Right atrium auricular region (tissue), 2 donors: ENCODE measurements around the gene TMTC3. TPM values are rescaled to one million over a fixed set of nuclear protein-coding genes. Genes with fewer than 3 reads are reported as not detected.
"Not testable (repeated sequence)": the region's sequence is repeated elsewhere in the genome, so short reads cannot be mapped to it uniquely, and the experiment has no call there.

Experiments used
- DNase-seq: peaks from one replicate; pipeline ENCODE4 v3.0.0-alpha.2; 2019; ENCODE audit warnings: low spot score
- H3K27ac ChIP-seq, 2 donors: fragments of 200-600 bp; sonication (generic); 1 replicate in 1 of 2; 2 replicates in 1 of 2; pipeline ENCODE4 v1.5.1; 2016 to 2019
- H3K27me3 ChIP-seq, 2 donors: fragments of 200-600 bp; sonication (generic); one replicate each; pipeline versions ENCODE4 v1.5.1 to v1.6.0; 2017 to 2019
- H3K36me3 ChIP-seq: fragments of 200-600 bp; sonication (generic); one replicate; pipeline ENCODE4 v1.5.1; 2016
- H3K4me1 ChIP-seq, 2 donors: fragments of 200-600 bp; sonication (generic); one replicate each; pipeline versions ENCODE4 v1.5.1 to v1.6.0; 2017 to 2019
- H3K4me3 ChIP-seq, 2 donors: fragments of 200-600 bp; sonication (generic); 1 replicate in 1 of 2; 2 replicates in 1 of 2; pipeline ENCODE4 v1.5.1; 2017 to 2019; ENCODE audit warnings: mild to moderate bottlenecking in 1 of 2, moderate library complexity in 1 of 2
- H3K9me3 ChIP-seq, 2 donors: fragments of 200-600 bp; sonication (generic); one replicate each; pipeline ENCODE4 v1.5.1; 2019
- CTCF ChIP-seq, 2 donors: fragments of 200-600 bp; sonication (generic); IDR thresholded peaks; one replicate each; pipeline ENCODE4 v1.5.1; 2019; ENCODE audit warnings: antibody characterized with exemption in 2 of 2
- total RNA-seq, 2 donors: library from RNA; depleted of rRNA; stranded (reverse); fragments of >200 nt; gene quantifications; one replicate each; pipeline ENCODE4 v1.1.0, GENCODE V29; 2016

Gene TMTC3
- total RNA-seq, 2 donors from 2014 or later = 9.9 to 11.8 TPM

- Histone ChIP-seq H3K36me3 (no peaks in the 10 kb centered on the region), H3K4me3 (no peak overlapping the region), H3K27ac (no peak overlapping the region), H3K4me1 (no peaks in the 10 kb centered on the region), H3K9me3 (no peaks in the 10 kb centered on the region), H3K27me3 (no peaks in the 10 kb centered on the region)
- TF ChIP-seq CTCF (IDR thresholded peaks at IDR 0.05) = no peak
- no peak for DNase-seq
Measured at GRCh38 chr12:88200029-88200428, 57.9 kb downstream of the TMTC3 start.

GRCh38 chr12:88202500-88202899 is 60.4 kb downstream of the TMTC3 start:
- no peaks in the 10 kb centered on the region for H3K4me1 ChIP-seq
- no peak overlapping the region for H3K4me3 ChIP-seq
- H3K9me3 ChIP-seq = no peaks in the 10 kb centered on the region
- no peaks in the 10 kb centered on the region for H3K27me3 ChIP-seq
- no peak overlapping the region for H3K27ac ChIP-seq
- DNase-seq = no peak
- TF ChIP-seq CTCF (IDR thresholded peaks at IDR 0.05) = no peak
- no peaks in the 10 kb centered on the region for H3K36me3 ChIP-seq

- DNase-seq = no peak
Measured at GRCh38 chr12:88206601-88207000, 64.5 kb downstream of the TMTC3 start.

DNA sequence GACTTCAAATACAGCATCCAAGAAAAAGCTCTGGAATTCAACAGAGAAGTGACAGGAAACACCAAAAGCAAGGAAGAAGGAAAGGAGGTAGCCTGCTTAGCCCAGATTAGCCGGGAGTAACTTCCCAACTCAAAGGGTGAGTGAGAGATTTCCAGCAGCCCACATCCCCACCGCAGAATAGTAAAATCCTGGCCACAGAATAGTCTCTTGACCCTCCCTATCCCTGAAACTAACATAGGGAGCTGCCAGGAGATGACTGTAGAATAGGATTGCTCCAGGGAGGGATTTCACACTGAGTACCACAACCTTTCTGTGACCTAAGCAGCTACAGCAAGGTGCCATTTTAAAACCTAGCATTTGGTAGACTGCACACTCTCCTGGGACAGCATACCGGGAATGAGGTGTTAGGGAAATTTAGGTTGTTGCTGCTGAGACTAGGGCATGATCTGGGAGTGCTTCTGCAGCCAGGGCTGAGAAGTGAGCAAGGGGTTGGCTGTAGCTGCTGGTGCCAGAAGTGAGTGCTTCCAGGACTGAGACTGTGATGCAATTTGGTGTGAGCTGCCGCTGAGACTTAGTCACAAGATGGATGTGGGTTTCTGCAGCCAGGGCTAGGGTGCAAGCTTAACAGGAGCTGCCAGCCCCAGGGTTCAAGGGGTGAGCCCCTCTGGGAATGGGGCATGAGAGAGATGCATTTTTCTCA is 66.0 kb downstream of the TMTC3 start:
- no peak for DNase-seq
- H3K9me3 ChIP-seq = peaks cover 0 to 33% of the 10 kb centered on the region in 2 donors
- no peak overlapping the region for H3K4me3 ChIP-seq
- no peak overlapping the region for H3K27ac ChIP-seq
- no peaks in the 10 kb centered on the region for H3K36me3 ChIP-seq
- H3K4me1 ChIP-seq = no peaks in the 10 kb centered on the region
- no peaks in the 10 kb centered on the region for H3K27me3 ChIP-seq
- TF ChIP-seq CTCF (IDR thresholded peaks at IDR 0.05) = no peak

More at GRCh38 chr12:88206601-88207000, 64.5 kb downstream of the TMTC3 start:
- Histone ChIP-seq H3K36me3 (no peaks in the 10 kb centered on the region), H3K27me3 (no peaks in the 10 kb centered on the region), H3K9me3 (peaks cover 0 to 21% of the 10 kb centered on the region in 2 donors), H3K27ac (no peak overlapping the region), H3K4me3 (no peak overlapping the region), H3K4me1 (no peaks in the 10 kb centered on the region)
- TF ChIP-seq CTCF (IDR thresholded peaks at IDR 0.05) = no peak

DNA sequence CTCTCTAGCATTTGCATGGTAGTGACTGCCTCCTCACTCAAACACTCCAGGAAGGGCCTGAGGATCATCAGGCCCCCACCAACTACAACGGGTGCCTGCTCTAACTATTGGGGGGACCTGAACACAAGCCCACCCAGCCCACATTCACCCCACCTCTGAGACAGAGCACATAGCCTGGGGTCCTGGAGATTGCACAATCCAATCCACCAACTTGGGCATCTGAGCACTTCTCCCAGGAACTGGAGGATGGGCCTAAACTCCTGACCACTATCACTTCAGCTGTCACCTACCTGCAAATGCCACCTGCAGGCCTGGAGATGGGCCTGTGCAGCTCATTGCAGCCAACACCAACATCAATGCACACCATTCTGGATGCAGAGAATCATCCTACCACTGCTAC is 66.6 kb downstream of the TMTC3 start:
- no peaks in the 10 kb centered on the region for H3K27me3 ChIP-seq
- H3K9me3 ChIP-seq = peaks cover 0 to 35% of the 10 kb centered on the region in 2 donors
- no peak overlapping the region for H3K27ac ChIP-seq
- no peaks in the 10 kb centered on the region for H3K36me3 ChIP-seq
- H3K4me1 ChIP-seq = no peaks in the 10 kb centered on the region
- no peak overlapping the region for H3K4me3 ChIP-seq
- no peak for DNase-seq
- TF ChIP-seq CTCF (IDR thresholded peaks at IDR 0.05) = no peak

DNA sequence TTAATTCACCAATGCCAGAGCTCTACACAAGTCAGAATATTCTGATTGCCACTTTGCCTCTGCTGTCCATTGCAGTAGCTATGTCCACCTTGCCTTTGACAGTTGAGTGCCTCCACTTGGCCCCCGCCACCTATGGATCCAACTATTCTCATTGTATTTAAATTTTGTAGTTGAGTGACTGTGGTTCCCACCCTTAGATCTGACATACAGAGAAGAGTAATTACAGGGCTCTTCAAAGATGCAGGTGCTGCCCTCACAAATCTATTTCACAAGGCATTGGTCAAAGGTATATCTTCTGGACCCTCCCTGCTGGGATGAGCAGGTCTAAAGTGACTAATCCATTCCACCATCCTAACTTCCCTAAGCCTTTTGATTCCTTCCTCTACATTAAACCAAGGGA is 68.2 kb downstream of the TMTC3 start:
- not testable (repeated sequence) for H3K4me1 ChIP-seq, H3K27ac ChIP-seq

More for the DNA sequence above, 68.2 kb downstream of the TMTC3 start:
- H3K27me3 ChIP-seq, H3K36me3 ChIP-seq, DNase-seq, H3K4me3 ChIP-seq: not testable (repeated sequence)
- peaks cover 0 to 39% of the 10 kb centered on the region in 2 donors for H3K9me3 ChIP-seq
